Transverse colon (tissue), 4 donors: ENCODE data around the gene COMP. TPM values are rescaled to one million over a fixed set of nuclear protein-coding genes. Genes with fewer than 3 reads are reported as not detected.

ENCODE experiments used
- DNase-seq: peaks from one replicate; pipeline ENCODE4 v3.0.0-alpha.2; 2019
- H3K27ac ChIP-seq, 4 donors: fragments of 200-600 bp; sonication (generic); 2 replicates each; pipeline ENCODE4 v1.5.1; 2016 to 2018; ENCODE audit warnings: inconsistent platforms in 4 of 4
- H3K27me3 ChIP-seq: fragments of 200-600 bp; sonication (generic); 2 replicates; pipeline ENCODE4 v1.5.1; 2017; ENCODE audit warnings: inconsistent platforms
- H3K36me3 ChIP-seq, 4 donors: fragments of 200-600 bp; sonication (generic); 2 replicates each; pipeline ENCODE4 v1.5.1; 2017 to 2019; ENCODE audit warnings: inconsistent platforms in 4 of 4
- H3K4me1 ChIP-seq, 4 donors: fragments of 200-600 bp; sonication (generic); 2 replicates each; pipeline ENCODE4 v1.5.1; 2017 to 2020; ENCODE audit warnings: inconsistent platforms in 4 of 4
- H3K4me3 ChIP-seq, 4 donors: fragments of 200-600 bp; sonication (generic); 1 replicate in 1 of 4; 2 replicates in 3 of 4; pipeline versions ENCODE4 v1.5.1 to v1.6.1; 2017 to 2019; ENCODE audit warnings: inconsistent platforms in 4 of 4
- H3K9me3 ChIP-seq, 2 donors: fragments of 200-600 bp; sonication (generic); 2 replicates each; pipeline ENCODE4 v1.5.1; 2017 to 2019; ENCODE audit warnings: inconsistent platforms in 2 of 2
- CTCF ChIP-seq, 5 experiments: fragments of 200-600 bp in 3 of 5; fragments of 450-650 bp in 2 of 5; sonication (generic) in 3 of 5; IDR thresholded peaks; 1 replicate in 2 of 5; 2 replicates in 3 of 5; pipeline ENCODE4 v1.5.1; 2016 to 2017; ENCODE audit warnings: antibody characterized with exemption in 5 of 5, inconsistent platforms in 3 of 5, mild to moderate bottlenecking in 2 of 5, moderate library complexity in 1 of 5
- EP300 ChIP-seq: sonication (generic); formaldehyde crosslinking; IDR thresholded peaks from one replicate; pipeline ENCODE4 v1.6.1; 2017; ENCODE audit warnings: antibody characterized with exemption, low read depth
- POLR2A ChIP-seq: fragments of 450-650 bp; IDR thresholded peaks from one replicate; pipeline ENCODE4 v1.6.1; 2016; ENCODE audit warnings: antibody characterized with exemption, mild to moderate bottlenecking, moderate library complexity
- POLR2AphosphoS5 ChIP-seq, 3 donors: sonication (generic); formaldehyde crosslinking; IDR thresholded peaks; one replicate each; pipeline ENCODE4 v1.6.1; 2016; ENCODE audit warnings: antibody characterized with exemption in 3 of 3
- WGBS, 2 donors: methylation state at CpG; one replicate each; pipeline ENCODE4 v1.1.5; 2018; ENCODE audit warnings: low coverage in 1 of 2; 5-methylcytosine and 5-hydroxymethylcytosine counted together
- in situ Hi-C, 4 donors: fragments of 200-750 bp; cut with MboI; loops; one replicate each; pipeline versions ENCODE4 v1.15.0 to v1.15.1; 2017; ENCODE audit warnings: low sequenced_read_pairs in 3 of 4, low pct_ligation_motif_present in 1 of 4, low pct_unique_long_range_greater_than_20kb in 1 of 4
- intact Hi-C: fragments of 100-400 bp; cut with DNase I; formaldehyde crosslinking; loops from one replicate; pipeline ENCODE4 v1.15.1; 2023; ENCODE audit warnings: low total_unique reads
- total RNA-seq, 4 donors: library from RNA; depleted of rRNA; stranded (reverse); fragments of >200 nt; gene quantifications; one replicate each; pipeline ENCODE4 v1.1.0, GENCODE V29; 2016

COMP gene
- total RNA-seq, 4 donors from 2014 or later: 0.32 to 0.55 TPM; not detected in 2

- no peaks in the 10 kb centered on the region for H3K9me3 ChIP-seq
- intact Hi-C loops (no loop called here), in situ Hi-C loops (no loop called here)
- no peaks in the 10 kb centered on the region for H3K36me3 ChIP-seq
- H3K4me1 ChIP-seq: peaks cover 13 to 18% (median 17%) of the 10 kb centered on the region in 4 donors
- TF ChIP-seq POLR2AphosphoS5 (IDR thresholded peaks at IDR 0.05) (no peak), CTCF (IDR thresholded peaks at IDR 0.05) (no peak), POLR2A (no peak), EP300 (no peak)
- no peak for DNase-seq
- no peaks in the 10 kb centered on the region for H3K27me3 ChIP-seq
- 92% methylated on average over 27 of the region's 27 CpGs; no CpG with 5 or more reads in 1 of the 2 donors for WGBS, 2 donors
- no peak overlapping the region for H3K4me3 ChIP-seq
- no peak overlapping the region for H3K27ac ChIP-seq
These were observed 30.4 kb downstream of the COMP start for GRCh38 chr19:18760440-18761383.

- no peak for DNase-seq
- TF ChIP-seq POLR2A: no peak
- TF ChIP-seq CTCF (IDR thresholded peaks at IDR 0.05): no peak
- no peak for TF ChIP-seq EP300
- no peak for TF ChIP-seq POLR2AphosphoS5 (IDR thresholded peaks at IDR 0.05)
- intact Hi-C loops (loop anchor here (10.0 kb wide), 1 partner anchor 245 kb away; no protein-coding TSS in a partner anchor), in situ Hi-C loops (no loop called here)
- H3K27me3 ChIP-seq: no peaks in the 10 kb centered on the region
- H3K4me3 ChIP-seq: no peak overlapping the region
- H3K27ac ChIP-seq: no peak overlapping the region
- no peaks in the 10 kb centered on the region for H3K9me3 ChIP-seq
- WGBS, 2 donors: 87% methylated on average over 22 of the region's 22 CpGs; no CpG with 5 or more reads in 1 of the 2 donors
- peaks cover 13 to 18% (median 17%) of the 10 kb centered on the region in 4 donors for H3K4me1 ChIP-seq
- H3K36me3 ChIP-seq: no peaks in the 10 kb centered on the region
These were observed 31.1 kb downstream of the COMP start for GRCh38 chr19:18759995-18760426.

GRCh38 chr19:18759304-18759994, 31.7 kb downstream of the COMP start:
- Histone ChIP-seq H3K27ac (no peak overlapping the region), H3K27me3 (no peaks in the 10 kb centered on the region), H3K4me1 (peaks cover 13 to 18% (median 17%) of the 10 kb centered on the region in 4 donors), H3K9me3 (no peaks in the 10 kb centered on the region), H3K36me3 (no peaks in the 10 kb centered on the region), H3K4me3 (no peak overlapping the region)
- in situ Hi-C loops (no loop called here), intact Hi-C loops (loop anchor here (10.0 kb wide), 1 partner anchor 245 kb away; no protein-coding TSS in a partner anchor)
- 89% methylated on average over 17 of the region's 19 CpGs; no CpG with 5 or more reads in 1 of the 2 donors for WGBS, 2 donors
- TF ChIP-seq POLR2A (no peak), CTCF (IDR thresholded peaks at IDR 0.05) (no peak), EP300 (no peak)
- DNase-seq: no peak

- 91% methylated on average over 16 of the region's 16 CpGs; no CpG with 5 or more reads in 1 of the 2 donors for WGBS, 2 donors
- intact Hi-C loops (loop anchor here (10.0 kb wide), 1 partner anchor 248 kb away; no protein-coding TSS in a partner anchor), in situ Hi-C loops (no loop called here)
- no peak for DNase-seq
- H3K4me1 ChIP-seq: peaks cover 1 to 7% (median 5%) of the 10 kb centered on the region in 4 donors
- no peak overlapping the region for H3K27ac ChIP-seq
- H3K27me3 ChIP-seq: no peaks in the 10 kb centered on the region
- no peak for TF ChIP-seq POLR2A
- TF ChIP-seq CTCF (IDR thresholded peaks at IDR 0.05): no peak
- no peak for TF ChIP-seq POLR2AphosphoS5 (IDR thresholded peaks at IDR 0.05)
- no peak for TF ChIP-seq EP300
- H3K4me3 ChIP-seq: no peak overlapping the region
- no peaks in the 10 kb centered on the region for H3K36me3 ChIP-seq
- no peaks in the 10 kb centered on the region for H3K9me3 ChIP-seq
These were observed 34.2 kb downstream of the COMP start for GRCh38 chr19:18756896-18757295.
